CD4-positive, alpha-beta T cell treated with Interferon gamma for 1 hour (primary cell): ENCODE results near the gene ZNF232.
A peak's percentile ranks its signal among the peaks of the same experiment; 100 is the strongest.
"Not testable (repeated sequence)": the region's sequence is repeated elsewhere in the genome, so short reads cannot be mapped to it uniquely, and the experiment has no call there.

ENCODE experiments used
- DNase-seq: peaks from one replicate; pipeline ENCODE4 v3.0.0-alpha.2; 2020

The ZNF232 gene

DNA sequence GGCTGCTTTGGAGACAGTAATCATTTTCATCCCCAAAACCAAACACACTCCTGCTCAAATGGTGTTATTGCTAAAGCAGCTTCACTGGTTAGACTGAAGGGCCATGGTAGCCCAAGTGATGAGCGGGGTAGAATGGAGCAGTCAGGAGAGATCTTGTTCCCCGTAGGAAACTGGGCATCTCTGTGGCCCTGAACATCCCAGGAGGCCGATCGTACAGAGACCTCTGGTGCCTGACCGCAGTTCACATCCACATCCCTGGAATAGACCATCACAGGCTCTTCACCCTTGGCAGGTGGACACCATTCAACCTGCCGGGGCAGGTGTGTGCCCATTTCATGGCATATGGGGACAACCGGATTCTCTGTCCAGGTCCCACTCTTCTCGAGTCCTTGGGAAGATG, 18.1 kb upstream of the ZNF232 start:
- not testable (repeated sequence) for DNase-seq

DNA sequence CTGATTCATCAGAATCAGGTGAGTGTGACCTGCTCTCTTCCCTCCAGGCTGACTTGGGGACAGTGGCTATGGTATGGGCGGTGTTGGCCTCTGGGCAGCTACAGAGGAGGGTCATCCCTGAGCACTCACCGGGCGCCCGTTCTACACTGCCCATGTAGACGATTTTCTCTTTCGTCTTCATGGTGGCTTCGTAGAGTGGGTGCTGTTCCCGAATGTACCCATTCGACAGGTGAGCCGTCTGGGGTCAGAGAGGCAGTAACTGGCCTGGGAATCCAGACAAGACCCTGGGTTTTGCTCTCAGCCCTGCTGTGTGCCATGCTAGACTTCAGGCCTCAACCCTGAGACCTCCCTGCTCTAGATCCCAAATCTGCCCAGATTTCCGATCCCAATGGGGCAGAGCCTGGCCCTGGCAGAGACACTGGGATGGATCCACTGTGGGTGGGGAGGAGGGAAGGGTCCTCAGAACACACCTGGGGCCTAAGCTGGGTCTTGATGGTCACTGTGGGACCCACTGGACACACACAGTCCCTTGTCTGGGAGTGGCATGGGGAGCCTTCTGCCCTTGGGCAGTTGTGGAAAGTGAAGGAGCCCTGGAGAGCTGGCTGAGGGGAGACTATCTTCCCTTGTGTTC, 17.3 kb upstream of the ZNF232 start:
- DNase-seq, result no peak

GRCh38 chr17:5128387-5128786, 16.7 kb upstream of the ZNF232 start:
- DNase-seq, result not testable (repeated sequence)

GRCh38 chr17:5127910-5128309, 16.2 kb upstream of the ZNF232 start:
- DNase-seq, result no peak

- no peak for DNase-seq
Measured at GRCh38 chr17:5126719-5127488, 15.2 kb upstream of the ZNF232 start.

GRCh38 chr17:5124896-5125295, 13.2 kb upstream of the ZNF232 start:
- not testable (repeated sequence) for DNase-seq

GRCh38 chr17:5124125-5124760, 12.6 kb upstream of the ZNF232 start:
- not testable (repeated sequence) for DNase-seq

GRCh38 chr17:5123343-5124124, 11.9 kb upstream of the ZNF232 start:
- DNase-seq, result no peak

DNA sequence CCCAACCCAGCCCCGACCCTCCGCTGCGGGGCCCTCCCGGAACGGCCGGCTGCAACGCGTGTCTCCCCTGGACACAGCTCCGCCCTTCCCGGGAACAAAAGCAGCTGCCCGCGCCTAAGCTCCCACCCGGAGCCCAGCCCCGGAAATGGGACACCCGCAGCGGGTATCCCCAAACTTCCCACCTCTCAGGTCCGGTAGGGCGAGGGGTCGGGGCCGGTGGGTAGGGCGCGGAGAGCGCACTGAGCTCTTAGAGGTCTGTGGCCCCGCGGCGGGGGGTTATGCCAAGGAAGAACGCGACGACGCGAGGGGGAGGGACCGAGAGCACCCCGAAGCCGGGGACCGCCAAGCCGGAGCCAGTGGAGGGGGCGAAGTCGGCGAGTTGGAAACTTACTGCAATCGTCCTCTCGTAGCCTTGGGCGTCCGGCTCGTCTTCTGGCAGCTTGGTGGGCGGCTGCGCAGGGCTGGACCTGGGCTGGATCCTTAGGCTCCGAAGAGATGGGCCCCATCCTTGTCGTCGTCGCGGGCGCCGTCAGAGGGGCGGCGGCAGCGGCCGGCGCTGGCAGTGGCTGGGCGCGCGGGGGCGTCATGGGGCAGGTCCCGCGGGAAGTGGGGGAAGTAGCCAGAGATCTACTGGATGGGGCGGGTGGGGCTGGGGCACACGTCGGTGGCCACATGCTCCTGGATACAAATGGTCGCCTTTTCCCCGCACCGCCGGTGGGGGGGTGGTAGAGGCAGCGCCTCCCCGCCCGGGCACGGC, 11.1 kb upstream of the ZNF232 start:
- DNase-seq, result no peak

- DNase-seq, result not testable (repeated sequence)
Measured at GRCh38 chr17:5122056-5122455, 10.4 kb upstream of the ZNF232 start.

GRCh38 chr17:5121186-5121841, 9.6 kb upstream of the ZNF232 start:
- DNase-seq, result no peak

GRCh38 chr17:5120436-5121185, 8.9 kb upstream of the ZNF232 start:
- DNase-seq, result not testable (repeated sequence)

DNA sequence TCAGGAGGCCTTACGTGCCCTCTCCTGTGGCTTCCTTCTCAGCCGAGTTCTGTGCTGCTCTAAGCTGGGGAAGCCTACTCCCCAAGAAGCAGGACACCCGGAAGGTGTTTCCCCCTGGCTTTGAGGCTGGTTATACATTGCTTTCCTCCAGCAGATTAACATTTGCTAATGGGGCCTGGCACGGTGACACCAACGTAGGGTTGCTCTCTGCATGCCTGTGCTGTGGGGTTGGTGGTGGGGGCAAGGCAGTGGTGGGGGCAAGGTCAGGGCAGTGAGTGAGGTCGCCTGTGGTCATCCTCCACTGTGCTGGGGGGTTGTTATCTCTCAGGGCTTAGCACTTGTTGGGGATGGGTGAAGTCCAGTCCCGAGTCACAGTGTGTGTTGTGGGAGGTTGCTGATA, 8.4 kb upstream of the ZNF232 start:
- no peak for DNase-seq

DNA sequence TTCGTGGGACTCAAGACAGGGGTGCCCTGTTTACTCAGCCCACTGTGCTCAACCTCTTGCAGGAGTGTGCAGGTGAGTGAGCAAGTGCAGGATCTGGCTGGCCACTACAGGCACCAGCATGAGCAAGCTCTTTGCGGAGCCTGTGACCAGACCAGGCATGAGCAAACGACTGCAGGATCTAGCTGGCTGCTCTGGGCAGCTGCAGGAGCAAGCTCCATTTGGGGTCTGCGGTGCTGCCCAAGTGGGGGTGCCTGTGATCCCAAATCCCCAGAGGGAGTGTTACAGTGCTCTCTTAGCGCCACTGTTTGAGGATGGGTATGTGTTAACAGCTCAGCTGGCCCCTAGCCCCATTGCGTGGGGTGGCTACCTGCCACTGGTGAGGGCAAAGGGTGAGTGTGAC, 6.5 kb upstream of the ZNF232 start:
- no peak for DNase-seq

DNA sequence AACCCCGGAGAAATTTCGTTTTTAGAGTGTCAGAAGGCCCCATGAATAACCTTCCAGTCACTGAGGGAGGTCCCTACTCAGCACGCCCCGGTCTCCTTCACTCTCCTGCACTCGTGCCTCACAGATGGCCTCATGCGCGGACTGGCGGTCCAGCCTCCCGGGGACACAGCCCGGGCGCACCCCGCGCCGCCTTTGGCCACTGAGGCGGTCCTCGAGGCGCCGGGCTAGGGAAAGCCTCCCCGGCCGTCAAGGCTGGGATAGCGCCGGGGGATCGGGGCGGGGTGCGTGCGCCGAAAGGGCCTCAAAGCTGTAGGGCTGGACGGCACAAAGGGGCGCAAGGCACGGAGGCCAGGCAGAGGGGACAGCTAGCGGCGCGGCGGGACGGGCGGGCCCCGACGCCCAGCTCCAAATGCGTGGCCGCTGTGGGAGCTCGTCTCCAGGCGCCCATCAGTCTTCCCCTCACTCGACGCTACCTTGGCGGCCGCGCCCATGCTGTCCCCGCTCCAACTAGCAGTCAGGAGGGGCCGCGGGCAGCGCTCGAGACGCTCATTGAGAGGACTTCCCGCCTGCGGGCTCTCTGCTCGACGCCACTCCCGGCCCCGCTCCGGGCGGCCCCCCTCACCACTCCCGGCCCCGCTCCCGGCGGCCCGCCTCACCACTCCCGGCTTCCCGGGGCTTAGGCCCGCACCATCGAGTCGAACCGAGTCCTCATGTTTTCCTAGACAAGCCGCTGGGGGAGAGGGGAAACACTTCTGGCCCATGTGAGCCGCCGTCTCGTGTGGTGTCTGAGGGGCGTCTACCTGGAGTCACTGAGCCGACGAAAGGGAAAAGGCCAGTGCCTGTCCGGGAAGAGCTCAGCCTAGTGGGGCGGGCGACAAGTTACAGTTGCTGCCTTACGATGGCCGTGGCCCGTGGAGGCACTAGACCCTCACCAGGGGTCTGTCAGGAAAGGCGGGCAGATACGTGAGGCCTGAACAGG, 4.3 kb upstream of the ZNF232 start, which contains the start of gene USP6:
Gene USP6, plus strand, starts transcription at position 360 of the 979 bp plus-strand sequence. CDS start 14,336 bp downstream, outside the sequence.
- DNase-seq, result no peak

DNA sequence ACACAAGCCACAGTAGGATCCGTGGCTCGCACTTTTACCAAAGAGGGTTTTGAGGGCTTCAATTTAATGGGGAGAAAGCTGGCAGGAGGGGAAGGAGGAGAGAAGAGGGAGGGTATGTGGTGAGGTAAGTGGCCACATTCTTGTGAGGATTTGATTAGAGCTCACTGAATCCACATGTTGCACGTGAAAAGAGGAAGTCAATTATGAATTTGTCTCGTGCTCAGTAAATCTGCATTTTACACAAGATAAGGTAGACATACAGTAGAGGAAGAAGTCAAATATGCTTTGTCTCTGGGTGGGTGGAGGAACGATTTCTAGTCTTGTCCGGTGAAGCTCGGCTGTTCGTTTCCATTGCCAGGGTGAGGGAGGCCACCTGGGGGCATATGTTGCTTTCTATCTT, 862 bp downstream of the ZNF232 start:
- DNase-seq, result no peak

- no peak for DNase-seq
Measured at GRCh38 chr17:5100832-5101231, 10.8 kb downstream of the ZNF232 start.

DNA sequence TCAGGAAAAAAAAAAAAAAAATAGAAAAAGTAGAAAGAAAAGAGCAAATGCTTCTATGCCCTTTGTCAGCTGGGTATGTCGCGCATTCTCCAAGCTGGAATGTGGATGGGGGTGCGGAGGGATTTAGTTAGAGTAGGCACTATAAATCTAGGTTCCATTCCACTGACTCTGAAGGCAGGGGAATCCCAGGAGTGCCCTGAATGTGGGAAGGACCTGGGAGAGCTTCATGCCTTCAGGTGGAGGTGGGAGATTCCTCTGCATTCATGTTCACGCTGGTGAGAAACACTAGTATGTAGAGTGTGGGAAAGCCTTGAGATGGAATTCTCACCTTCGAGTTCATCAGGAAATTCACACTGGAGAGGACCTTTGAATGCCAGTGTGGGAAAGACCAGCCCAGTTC, 12.4 kb downstream of the ZNF232 start:
- no peak for DNase-seq

GRCh38 chr17:5097101-5097834, 14.4 kb downstream of the ZNF232 start:
- peak; percentile 71 for DNase-seq
